Smooth muscle cell (in vitro differentiated cells): ENCODE measurements around the gene AOPEP. TPM values are rescaled to one million over a fixed set of nuclear protein-coding genes. Genes with fewer than 3 reads are reported as not detected.

ENCODE experiments used
- DNase-seq: peaks from one replicate; lab custom pipeline; 2025; ENCODE audit not compliant: unreplicated experiment; lab: John Stamatoyannopoulos, UW
- H2AFZ ChIP-seq: fragments of 200-600 bp; sonication (generic); 2 replicates; pipeline ENCODE4 v1.6.0; 2016; ENCODE audit warnings: antibody characterized with exemption, low read depth, mild to moderate bottlenecking
- H3F3A ChIP-seq: fragments of 200-600 bp; sonication (generic); 2 replicates; pipeline ENCODE4 v1.6.0; 2017; ENCODE audit warnings: antibody characterized with exemption, low read depth
- H3K27ac ChIP-seq: fragments of 200-600 bp; sonication (generic); 2 replicates; pipeline ENCODE4 v1.5.1; 2016; ENCODE audit warnings: low read depth, mild to moderate bottlenecking
- H3K27me3 ChIP-seq: fragments of 200-600 bp; sonication (generic); 2 replicates; pipeline ENCODE4 v1.6.1; 2016; ENCODE audit warnings: low read depth, mild to moderate bottlenecking
- H3K36me3 ChIP-seq: fragments of 200-600 bp; sonication (generic); 2 replicates; pipeline ENCODE4 v1.5.1; 2016; ENCODE audit warnings: low read depth
- H3K4me1 ChIP-seq: fragments of 200-600 bp; sonication (generic); 2 replicates; pipeline ENCODE4 v1.5.1; 2016; ENCODE audit warnings: low read depth
- H3K4me2 ChIP-seq: fragments of 200-600 bp; sonication (generic); 2 replicates; pipeline ENCODE4 v1.6.0; 2016; ENCODE audit warnings: mild to moderate bottlenecking
- H3K4me3 ChIP-seq: fragments of 200-600 bp; sonication (generic); 2 replicates; pipeline ENCODE4 v1.5.1; 2016; ENCODE audit warnings: mild to moderate bottlenecking
- H3K79me2 ChIP-seq: fragments of 200-600 bp; sonication (generic); 2 replicates; pipeline ENCODE4 v1.6.0; 2016; ENCODE audit warnings: low read depth, mild to moderate bottlenecking
- H3K9ac ChIP-seq: fragments of 200-600 bp; sonication (generic); 2 replicates; pipeline ENCODE4 v1.6.0; 2016; ENCODE audit warnings: low read depth
- H3K9me3 ChIP-seq: fragments of 200-600 bp; sonication (generic); replicated peaks from 2 replicates; pipeline ENCODE4 v1.5.1; 2016; ENCODE audit warnings: low read depth
- H4K20me1 ChIP-seq: fragments of 200-600 bp; sonication (generic); 2 replicates; pipeline ENCODE4 v1.6.0; 2016; ENCODE audit warnings: low read depth
- WGBS: methylation state at CpG from one replicate; pipeline ENCODE4 v1.1.7; 2016; ENCODE audit warnings: low lambda C conversion rate; 5-methylcytosine and 5-hydroxymethylcytosine counted together
- polyA plus RNA-seq: library from polyadenylated mRNA; unstranded; fragments of >200 nt; fragmentation: Nextera tagmentation; extraction: Ambion mirVana; gene quantifications from 2 replicates; pipeline ENCODE4 v1.2.1, GENCODE V29; 2016
- total RNA-seq: library from RNA; depleted of rRNA; stranded (reverse); fragments of >200 nt; gene quantifications from 2 replicates; pipeline ENCODE4 v1.2.3, GENCODE V29; 2014
- TF ChIP-seq, protein P1 (sequence below): fragments of 200-600 bp; sonication (generic); IDR thresholded peaks from 2 replicates; pipeline ENCODE4 v1.5.1; 2017; ENCODE audit warnings: borderline replicate concordance, mild to moderate bottlenecking, antibody characterized with exemption; ENCODE audit not compliant: insufficient read depth, poor library complexity, severe bottlenecking

The AOPEP gene
- total and polyA plus RNA-seq, 2 experiments from 2014 or later: 52.7 to 94.9 TPM

DNA sequence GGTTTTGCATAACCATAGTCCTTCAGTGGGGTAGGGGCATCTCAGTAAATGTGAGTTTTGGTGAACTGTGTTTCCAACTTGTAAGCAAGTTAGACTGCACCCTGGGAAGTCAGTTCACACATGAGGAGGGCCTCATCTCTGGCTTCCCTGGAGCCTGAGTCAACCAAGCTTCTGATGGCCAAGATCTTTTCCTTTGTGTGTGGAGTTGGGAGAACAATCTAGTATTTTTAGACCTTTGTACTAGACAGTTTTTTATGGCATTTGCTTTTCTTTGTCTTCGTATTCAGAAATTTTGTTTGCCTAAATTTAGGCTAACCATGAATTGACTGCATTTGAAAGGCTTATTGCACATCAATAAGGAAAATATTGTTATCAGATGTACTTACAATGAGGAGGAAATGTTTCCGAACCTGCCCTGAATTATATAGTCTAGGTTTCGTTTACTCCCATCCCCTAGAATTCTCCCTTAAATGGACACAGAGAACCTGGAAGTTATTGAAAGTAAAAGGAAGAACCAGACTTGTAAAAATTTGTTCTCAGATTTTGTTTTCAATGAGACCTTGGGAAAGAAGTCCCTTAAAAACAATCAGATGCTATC, 204.6 kb downstream of the AOPEP start:
- TF ChIP-seq, protein P1, sequence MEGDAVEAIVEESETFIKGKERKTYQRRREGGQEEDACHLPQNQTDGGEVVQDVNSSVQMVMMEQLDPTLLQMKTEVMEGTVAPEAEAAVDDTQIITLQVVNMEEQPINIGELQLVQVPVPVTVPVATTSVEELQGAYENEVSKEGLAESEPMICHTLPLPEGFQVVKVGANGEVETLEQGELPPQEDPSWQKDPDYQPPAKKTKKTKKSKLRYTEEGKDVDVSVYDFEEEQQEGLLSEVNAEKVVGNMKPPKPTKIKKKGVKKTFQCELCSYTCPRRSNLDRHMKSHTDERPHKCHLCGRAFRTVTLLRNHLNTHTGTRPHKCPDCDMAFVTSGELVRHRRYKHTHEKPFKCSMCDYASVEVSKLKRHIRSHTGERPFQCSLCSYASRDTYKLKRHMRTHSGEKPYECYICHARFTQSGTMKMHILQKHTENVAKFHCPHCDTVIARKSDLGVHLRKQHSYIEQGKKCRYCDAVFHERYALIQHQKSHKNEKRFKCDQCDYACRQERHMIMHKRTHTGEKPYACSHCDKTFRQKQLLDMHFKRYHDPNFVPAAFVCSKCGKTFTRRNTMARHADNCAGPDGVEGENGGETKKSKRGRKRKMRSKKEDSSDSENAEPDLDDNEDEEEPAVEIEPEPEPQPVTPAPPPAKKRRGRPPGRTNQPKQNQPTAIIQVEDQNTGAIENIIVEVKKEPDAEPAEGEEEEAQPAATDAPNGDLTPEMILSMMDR: no peak
- Histone ChIP-seq H3K4me1 (peaks cover 12% of the 10 kb centered on the region), H3K36me3 (no peaks in the 10 kb centered on the region), H3K9ac (no peak overlapping the region), H3K27me3 (no peaks in the 10 kb centered on the region), H2AFZ (no peak overlapping the region), H3K27ac (peak overlapping the region; percentile 53), H3K9me3 (no peaks in the 10 kb centered on the region), H4K20me1 (no peaks in the 10 kb centered on the region), H3K4me3 (no peak overlapping the region), H3K4me2 (peak overlapping the region; percentile 56), H3F3A (peaks cover 14% of the 10 kb centered on the region), H3K79me2 (peaks cover 18% of the 10 kb centered on the region)
- DNase-seq: no peak
- WGBS: 88% methylated on average over 3 of the region's 3 CpGs

DNA sequence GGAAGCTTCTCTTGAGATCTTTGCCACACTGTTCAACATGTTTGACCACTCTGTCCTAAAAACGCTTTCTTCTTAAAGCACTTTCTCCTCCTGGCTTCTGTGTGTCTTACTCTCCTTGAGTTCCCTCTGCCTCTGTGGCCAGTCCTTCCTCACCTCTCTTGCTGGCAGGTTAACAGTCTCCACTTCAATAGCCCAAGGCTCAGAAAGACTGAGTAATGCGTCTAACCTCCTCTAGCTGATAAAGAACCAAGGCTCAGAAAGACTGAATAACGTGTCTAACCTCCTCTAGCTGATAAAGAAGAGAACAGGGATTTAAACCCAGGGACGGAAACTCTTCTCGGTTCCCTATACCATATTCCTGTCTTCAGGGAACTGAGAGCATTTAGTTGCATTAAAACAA, 205.2 kb downstream of the AOPEP start:
- TF ChIP-seq, protein P1: no peak
- no peak for DNase-seq
- Histone ChIP-seq H2AFZ (no peak overlapping the region), H3K4me2 (peak overlapping the region; percentile 56), H3F3A (peaks cover 14% of the 10 kb centered on the region), H3K27ac (peak overlapping the region; percentile 53), H4K20me1 (no peaks in the 10 kb centered on the region), H3K9me3 (no peaks in the 10 kb centered on the region), H3K36me3 (no peaks in the 10 kb centered on the region), H3K4me1 (peaks cover 16% of the 10 kb centered on the region), H3K27me3 (no peaks in the 10 kb centered on the region), H3K9ac (no peak overlapping the region), H3K79me2 (peaks cover 15% of the 10 kb centered on the region), H3K4me3 (no peak overlapping the region)
- WGBS: 11% methylated on average over 5 of the region's 5 CpGs

DNA sequence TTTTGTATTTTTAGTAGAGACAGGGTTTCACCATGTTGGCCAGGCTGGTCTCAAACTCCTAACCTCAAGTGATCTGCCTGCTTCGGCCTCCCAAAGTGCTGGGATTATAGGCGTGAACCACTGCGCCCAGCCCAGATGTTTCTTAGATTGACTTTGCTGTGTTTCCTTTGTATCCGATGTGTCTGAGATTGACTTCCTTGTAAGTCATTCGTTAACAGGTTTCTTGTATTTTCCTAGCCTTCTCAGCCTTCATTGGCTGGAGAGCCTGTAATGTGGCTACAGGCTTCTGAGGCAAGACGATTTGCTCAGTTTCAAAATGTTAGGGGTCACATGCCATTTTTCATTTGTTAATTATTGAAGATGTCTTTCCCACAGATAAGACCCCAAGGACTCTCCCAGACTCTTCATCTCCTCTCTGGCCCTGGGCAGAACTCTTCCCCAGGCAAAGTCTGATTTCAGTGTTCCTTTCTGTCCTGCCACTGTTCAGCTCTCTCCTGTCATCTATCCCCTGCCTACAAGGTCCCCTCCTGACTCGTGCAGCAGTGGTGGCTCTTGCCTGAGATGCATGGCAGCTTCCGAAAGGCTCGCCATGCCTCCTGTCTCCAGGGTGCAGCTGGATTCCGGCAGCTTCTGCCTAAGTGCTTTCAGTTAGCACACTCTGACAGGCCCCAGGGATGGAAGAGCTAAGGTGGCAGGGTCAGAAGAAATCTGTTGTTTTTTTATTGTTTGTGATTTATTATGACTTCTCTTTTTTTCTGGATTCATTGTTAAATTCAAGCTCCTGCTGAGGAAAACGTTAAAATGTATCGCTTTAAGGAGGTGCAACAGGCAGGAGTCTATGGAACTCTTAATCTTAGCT, 206.4 kb downstream of the AOPEP start:
- no peaks in the 10 kb centered on the region for H4K20me1 ChIP-seq
- no peak overlapping the region for H3K9ac ChIP-seq
- H3K4me1 ChIP-seq: peaks cover 16% of the 10 kb centered on the region
- no peak overlapping the region for H3K27ac ChIP-seq
- no peak overlapping the region for H2AFZ ChIP-seq
- TF ChIP-seq, protein P1: no peak
- H3F3A ChIP-seq: peaks cover 14% of the 10 kb centered on the region
- H3K4me2 ChIP-seq: no peak overlapping the region
- no peaks in the 10 kb centered on the region for H3K27me3 ChIP-seq
- H3K4me3 ChIP-seq: no peak overlapping the region
- 92% methylated on average over 12 of the region's 12 CpGs for WGBS
- no peak for DNase-seq
- peaks cover 15% of the 10 kb centered on the region for H3K79me2 ChIP-seq
- H3K36me3 ChIP-seq: no peaks in the 10 kb centered on the region
- no peaks in the 10 kb centered on the region for H3K9me3 ChIP-seq

DNA sequence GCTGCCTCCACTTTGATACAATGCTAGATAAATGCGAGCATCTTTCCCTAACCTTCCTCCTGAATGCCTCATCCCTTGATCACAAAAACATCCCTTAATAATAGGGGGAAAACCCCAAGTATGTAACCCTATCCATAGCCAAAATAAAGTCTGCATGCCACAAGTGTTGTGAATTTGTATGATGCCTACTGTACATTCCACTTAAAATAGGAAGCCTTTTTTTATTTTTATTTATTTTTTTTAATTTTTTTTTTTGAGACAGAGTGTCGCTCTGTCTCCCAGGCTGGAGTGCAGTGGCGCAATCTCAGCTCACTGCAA, 207.0 kb downstream of the AOPEP start:
- no peak overlapping the region for H3K9ac ChIP-seq
- no peak overlapping the region for H3K4me2 ChIP-seq
- no peaks in the 10 kb centered on the region for H3K36me3 ChIP-seq
- TF ChIP-seq, protein P1: no peak
- no peak overlapping the region for H2AFZ ChIP-seq
- DNase-seq: no peak
- WGBS: 95% methylated on average over 3 of the region's 3 CpGs
- peaks cover 14% of the 10 kb centered on the region for H3K79me2 ChIP-seq
- no peak overlapping the region for H3K4me3 ChIP-seq
- peaks cover 16% of the 10 kb centered on the region for H3K4me1 ChIP-seq
- H3K27me3 ChIP-seq: no peaks in the 10 kb centered on the region
- H3F3A ChIP-seq: peaks cover 14% of the 10 kb centered on the region
- no peak overlapping the region for H3K27ac ChIP-seq
- no peaks in the 10 kb centered on the region for H4K20me1 ChIP-seq
- no peaks in the 10 kb centered on the region for H3K9me3 ChIP-seq
